ENCODE data around the gene PPP1R10. TPM values are rescaled to one million over a fixed set of nuclear protein-coding genes. Genes with fewer than 3 reads are reported as not detected.

The PPP1R10 gene
- polyA plus RNA-seq, 1 donor (not counting 4 experiments of a cell fraction or from before 2014, with no cell fraction given): 36.6 TPM

- no peak for DNase-seq (ENCODE audit: low read depth, low spot score)
- no peaks in the 10 kb centered on the region for H3K79me2 ChIP-seq (ENCODE audit: control insufficient read depth, insufficient read depth, low read length)
- no peak for FAIRE-seq
- dilution Hi-C loops (cut with MboI; ENCODE audit: extremely low pct_ligation_motif_present, low sequenced_read_pairs): no loop called here
- no peaks in the 10 kb centered on the region for H3K9me1 ChIP-seq (ENCODE audit: control insufficient read depth, extremely low read depth, insufficient read depth, low read length)
- H3K36me3 ChIP-seq (ENCODE audit: control insufficient read depth in 2 of 2, extremely low read depth in 1 of 2, insufficient read depth in 2 of 2, low read length in 2 of 2): peaks cover 6 to 7% of the 10 kb centered on the region in 2 experiments
- no peaks in the 10 kb centered on the region for H3K27me3 ChIP-seq (ENCODE audit: control insufficient read depth, extremely low read depth, insufficient read depth, low read length)
- H3K9ac ChIP-seq (ENCODE audit: control insufficient read depth, extremely low read depth, insufficient read depth, low read length): no peak overlapping the region
- no peak for TF ChIP-seq EZH2 (IDR thresholded peaks at IDR 0.05; ENCODE audit: low read length)
- no peak for TF ChIP-seq CTCF (optimal IDR thresholded peaks at IDR 0.05 in 1 of 3, IDR thresholded peaks at IDR 0.05 in 1 of 3, conservative IDR thresholded peaks at IDR 0.05 in 1 of 3; ENCODE audit: extremely low read depth in 1 of 3, insufficient read depth in 2 of 3, low read length in 3 of 3)
- H4K20me1 ChIP-seq (ENCODE audit: control insufficient read depth, extremely low read depth, insufficient read depth, low read length): no peaks in the 10 kb centered on the region
- H3K4me2 ChIP-seq (ENCODE audit: control insufficient read depth, extremely low read depth, insufficient read depth, low read depth, low read length): no peak overlapping the region
- no peaks in the 10 kb centered on the region for H3K4me1 ChIP-seq (ENCODE audit: control insufficient read depth, extremely low read depth, insufficient read depth, low read length)
- H3K4me3 ChIP-seq (ENCODE audit: control insufficient read depth in 2 of 3, extremely low read depth in 1 of 3, insufficient read depth in 2 of 3, low read depth in 1 of 3, low read length in 3 of 3): no peak overlapping the region
- no peak overlapping the region for H2AFZ ChIP-seq (ENCODE audit: control insufficient read depth, low read length)
- no peak overlapping the region for H3K27ac ChIP-seq (ENCODE audit: control insufficient read depth, insufficient read depth, low read length)
- no peaks in the 10 kb centered on the region for H3K9me3 ChIP-seq (ENCODE audit: control insufficient read depth, low read depth, low read length)
Observed at GRCh38 chr6:30564114-30564513, 52.9 kb downstream of the PPP1R10 start.

- H3K79me2 ChIP-seq (ENCODE audit: control insufficient read depth, insufficient read depth, low read length): peaks cover 8% of the 10 kb centered on the region
- FAIRE-seq: no peak
- no peak overlapping the region for H3K4me3 ChIP-seq (ENCODE audit: control insufficient read depth in 2 of 3, extremely low read depth in 1 of 3, insufficient read depth in 2 of 3, low read depth in 1 of 3, low read length in 3 of 3)
- no peak overlapping the region for H3K9ac ChIP-seq (ENCODE audit: control insufficient read depth, extremely low read depth, insufficient read depth, low read length)
- DNase-seq (ENCODE audit: low read depth, low spot score): no peak
- no peak overlapping the region for H3K27ac ChIP-seq (ENCODE audit: control insufficient read depth, insufficient read depth, low read length)
- no peaks in the 10 kb centered on the region for H3K9me3 ChIP-seq (ENCODE audit: control insufficient read depth, low read depth, low read length)
- peaks cover 2% of the 10 kb centered on the region for H3K9me1 ChIP-seq (ENCODE audit: control insufficient read depth, extremely low read depth, insufficient read depth, low read length)
- dilution Hi-C loops (cut with MboI; ENCODE audit: extremely low pct_ligation_motif_present, low sequenced_read_pairs): no loop called here
- H3K36me3 ChIP-seq (ENCODE audit: control insufficient read depth in 2 of 2, extremely low read depth in 1 of 2, insufficient read depth in 2 of 2, low read length in 2 of 2): peaks cover 6 to 7% of the 10 kb centered on the region in 2 experiments
- no peak overlapping the region for H3K4me2 ChIP-seq (ENCODE audit: control insufficient read depth, extremely low read depth, insufficient read depth, low read depth, low read length)
- no peak overlapping the region for H2AFZ ChIP-seq (ENCODE audit: control insufficient read depth, low read length)
- H3K4me1 ChIP-seq (ENCODE audit: control insufficient read depth, extremely low read depth, insufficient read depth, low read length): peaks cover 5% of the 10 kb centered on the region
- H4K20me1 ChIP-seq (ENCODE audit: control insufficient read depth, extremely low read depth, insufficient read depth, low read length): no peaks in the 10 kb centered on the region
- TF ChIP-seq EZH2 (IDR thresholded peaks at IDR 0.05; ENCODE audit: low read length) (no peak), CTCF (optimal IDR thresholded peaks at IDR 0.05 in 1 of 3, IDR thresholded peaks at IDR 0.05 in 1 of 3, conservative IDR thresholded peaks at IDR 0.05 in 1 of 3; ENCODE audit: extremely low read depth in 1 of 3, insufficient read depth in 2 of 3, low read length in 3 of 3) (no peak)
- H3K27me3 ChIP-seq (ENCODE audit: control insufficient read depth, extremely low read depth, insufficient read depth, low read length): no peaks in the 10 kb centered on the region
Observed at GRCh38 chr6:30562470-30563425, 54.3 kb downstream of the PPP1R10 start.

Data from keratinocyte (primary cell).